ENCODE data around the gene DOCK2. TPM values are rescaled to one million over a fixed set of nuclear protein-coding genes. Genes with fewer than 3 reads are reported as not detected.

Gene DOCK2
- total RNA-seq, 1 experiment from 2014 or later = 0.42 TPM

DNA sequence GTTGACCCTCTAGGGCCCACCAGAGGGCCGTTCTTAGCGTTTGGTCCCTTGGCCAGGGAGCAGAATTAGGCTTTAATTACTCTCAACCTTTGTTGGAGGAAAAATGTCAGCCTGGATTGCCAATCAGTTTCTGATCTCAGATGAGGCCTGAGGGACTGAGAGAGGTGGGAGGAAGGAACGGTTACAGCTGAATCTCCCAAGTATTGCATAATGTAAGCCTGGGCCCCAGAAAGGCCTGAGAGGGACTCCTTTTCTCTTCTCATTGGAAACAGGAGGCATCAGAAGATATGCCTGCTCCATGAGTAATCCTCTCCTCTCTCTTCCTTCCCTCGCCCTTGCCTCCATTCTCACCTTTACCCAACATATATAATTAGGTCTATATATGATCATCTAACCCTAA, 237.5 kb downstream of the DOCK2 start:
- ChIA-PET POLR2A (no interaction called here), CTCF (interaction anchor here (0.7 kb wide), 2 partner anchors 33 to 552 kb away, joined by 3 read pairs; no protein-coding TSS in a partner anchor)
- TF ChIP-seq, protein P1, sequence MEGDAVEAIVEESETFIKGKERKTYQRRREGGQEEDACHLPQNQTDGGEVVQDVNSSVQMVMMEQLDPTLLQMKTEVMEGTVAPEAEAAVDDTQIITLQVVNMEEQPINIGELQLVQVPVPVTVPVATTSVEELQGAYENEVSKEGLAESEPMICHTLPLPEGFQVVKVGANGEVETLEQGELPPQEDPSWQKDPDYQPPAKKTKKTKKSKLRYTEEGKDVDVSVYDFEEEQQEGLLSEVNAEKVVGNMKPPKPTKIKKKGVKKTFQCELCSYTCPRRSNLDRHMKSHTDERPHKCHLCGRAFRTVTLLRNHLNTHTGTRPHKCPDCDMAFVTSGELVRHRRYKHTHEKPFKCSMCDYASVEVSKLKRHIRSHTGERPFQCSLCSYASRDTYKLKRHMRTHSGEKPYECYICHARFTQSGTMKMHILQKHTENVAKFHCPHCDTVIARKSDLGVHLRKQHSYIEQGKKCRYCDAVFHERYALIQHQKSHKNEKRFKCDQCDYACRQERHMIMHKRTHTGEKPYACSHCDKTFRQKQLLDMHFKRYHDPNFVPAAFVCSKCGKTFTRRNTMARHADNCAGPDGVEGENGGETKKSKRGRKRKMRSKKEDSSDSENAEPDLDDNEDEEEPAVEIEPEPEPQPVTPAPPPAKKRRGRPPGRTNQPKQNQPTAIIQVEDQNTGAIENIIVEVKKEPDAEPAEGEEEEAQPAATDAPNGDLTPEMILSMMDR (IDR thresholded peaks at IDR 0.05; ENCODE audit: unreplicated experiment) = no peak
- no TSS peak for BruUV-seq (replicated peaks)
- peak; percentile 21 for DNase-seq (ENCODE audit: unreplicated experiment)
- H3K36me3 Mint-ChIP-seq (ENCODE audit: insufficient read depth, unreplicated experiment) = no peaks in the 10 kb centered on the region
- H3K9me3 Mint-ChIP-seq (ENCODE audit: unreplicated experiment) = no peaks in the 10 kb centered on the region
- H3K27me3 Mint-ChIP-seq (ENCODE audit: insufficient read depth, unreplicated experiment) = no peaks in the 10 kb centered on the region
- intact Hi-C loops (cut with micrococcal nuclease) = no loop called here
- H3K27ac Mint-ChIP-seq (ENCODE audit: low read depth, unreplicated experiment) = no peak overlapping the region
- H3K4me1 Mint-ChIP-seq (ENCODE audit: insufficient read depth, unreplicated experiment) = no peaks in the 10 kb centered on the region
- H3K4me3 Mint-ChIP-seq (ENCODE audit: unreplicated experiment) = no peak overlapping the region

DNA sequence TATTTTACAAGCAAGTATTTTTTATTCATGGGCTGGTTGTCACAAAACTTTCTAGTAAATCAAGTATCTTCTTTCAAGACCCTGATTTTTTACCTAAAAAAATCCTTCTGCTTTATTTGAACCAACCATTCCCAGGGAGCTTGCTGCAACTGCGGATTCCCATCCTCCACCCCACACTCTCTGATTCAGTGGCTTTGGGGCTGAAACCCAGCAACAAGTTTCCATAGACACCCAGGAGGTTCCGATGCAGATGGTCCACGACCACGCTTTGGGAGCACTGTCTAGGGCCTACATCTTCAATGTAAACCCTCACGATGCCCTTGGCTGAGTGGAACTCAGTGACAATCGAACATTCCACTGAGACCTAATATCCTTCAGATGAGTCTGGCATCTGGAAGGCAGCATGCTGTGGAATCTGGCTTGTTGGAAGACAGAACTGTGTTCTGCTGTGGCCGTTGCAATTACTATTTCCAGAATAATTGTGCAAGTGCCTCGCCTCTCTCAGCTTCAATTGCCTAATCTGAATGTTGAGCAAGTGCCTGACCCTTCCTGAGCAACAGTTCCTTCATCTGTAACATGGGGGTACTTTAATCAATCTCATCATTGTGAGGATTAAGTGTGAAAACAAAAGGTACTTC, 238.1 kb downstream of the DOCK2 start:
- peak; percentile 66 for DNase-seq (ENCODE audit: unreplicated experiment)
- Mint-ChIP-seq H3K4me1 (ENCODE audit: insufficient read depth, unreplicated experiment) (no peaks in the 10 kb centered on the region), H3K27me3 (ENCODE audit: insufficient read depth, unreplicated experiment) (no peaks in the 10 kb centered on the region), H3K27ac (ENCODE audit: low read depth, unreplicated experiment) (no peak overlapping the region), H3K9me3 (ENCODE audit: unreplicated experiment) (no peaks in the 10 kb centered on the region), H3K4me3 (ENCODE audit: unreplicated experiment) (no peak overlapping the region), H3K36me3 (ENCODE audit: insufficient read depth, unreplicated experiment) (no peaks in the 10 kb centered on the region)
- intact Hi-C loops (cut with micrococcal nuclease) = no loop called here
- ChIA-PET CTCF (interaction anchor here (0.6 to 0.7 kb wide), 2 partner anchors 34 to 651 kb away, joined by 3 read pairs; no protein-coding TSS in a partner anchor), POLR2A (no interaction called here)
- TF ChIP-seq, protein P1 (IDR thresholded peaks at IDR 0.05; ENCODE audit: unreplicated experiment) = no peak
- no TSS peak for BruUV-seq (replicated peaks)

DNA sequence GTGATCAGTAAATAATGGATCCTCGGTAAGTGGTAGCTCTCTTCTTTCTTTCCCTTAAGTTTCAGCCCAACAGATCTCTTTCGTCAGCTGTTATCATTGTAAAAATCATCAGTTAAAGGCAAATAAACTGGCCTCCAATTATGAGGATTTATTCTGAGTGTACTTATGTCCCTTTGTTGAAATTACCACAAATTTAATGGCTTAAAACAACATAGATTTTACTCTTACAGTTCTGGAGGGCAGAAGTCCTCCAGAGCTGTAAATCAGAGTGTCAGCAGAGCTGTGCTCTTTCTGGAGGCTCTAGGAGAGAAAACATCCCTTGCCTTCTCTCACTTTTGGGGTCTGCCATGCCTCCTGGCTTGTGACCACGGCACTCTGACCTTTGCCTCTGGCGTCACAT, 238.7 kb downstream of the DOCK2 start:
- Mint-ChIP-seq H3K27ac (ENCODE audit: low read depth, unreplicated experiment) (no peak overlapping the region), H3K27me3 (ENCODE audit: insufficient read depth, unreplicated experiment) (no peaks in the 10 kb centered on the region), H3K36me3 (ENCODE audit: insufficient read depth, unreplicated experiment) (no peaks in the 10 kb centered on the region), H3K9me3 (ENCODE audit: unreplicated experiment) (no peaks in the 10 kb centered on the region), H3K4me3 (ENCODE audit: unreplicated experiment) (no peak overlapping the region), H3K4me1 (ENCODE audit: insufficient read depth, unreplicated experiment) (no peaks in the 10 kb centered on the region)
- no peak for DNase-seq (ENCODE audit: unreplicated experiment)
- CTCF ChIA-PET = interaction anchor here (0.6 kb wide), 1 partner anchor 652 kb away, joined by 3 read pairs; no protein-coding TSS in a partner anchor
- POLR2A ChIA-PET = no interaction called here
- no TSS peak for BruUV-seq (replicated peaks)
- TF ChIP-seq, protein P1 (IDR thresholded peaks at IDR 0.05; ENCODE audit: unreplicated experiment) = no peak
- intact Hi-C loops (cut with micrococcal nuclease) = no loop called here

DNA sequence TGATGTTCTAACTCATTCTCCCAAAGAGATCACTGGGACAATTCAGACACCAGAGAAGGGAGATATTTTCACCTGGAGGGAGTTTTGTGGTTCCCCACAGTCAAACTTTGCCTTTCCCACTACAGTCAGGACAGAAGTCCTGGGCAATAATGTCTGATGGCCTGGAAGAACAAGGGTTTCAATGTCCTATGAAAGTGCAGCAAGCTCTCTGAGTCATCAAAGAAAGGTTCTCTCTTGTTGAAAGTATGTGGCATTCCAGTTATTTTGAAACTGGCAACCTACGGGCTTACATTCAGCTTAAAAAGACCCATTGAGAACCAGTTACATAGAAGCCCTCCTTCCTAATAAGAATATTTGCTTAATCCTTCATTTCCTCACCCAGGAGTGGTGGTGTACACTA, 239.3 kb downstream of the DOCK2 start:
- no TSS peak for BruUV-seq (replicated peaks)
- intact Hi-C loops (cut with micrococcal nuclease) = no loop called here
- Mint-ChIP-seq H3K4me1 (ENCODE audit: insufficient read depth, unreplicated experiment) (no peaks in the 10 kb centered on the region), H3K9me3 (ENCODE audit: unreplicated experiment) (no peaks in the 10 kb centered on the region), H3K4me3 (ENCODE audit: unreplicated experiment) (no peak overlapping the region), H3K27ac (ENCODE audit: low read depth, unreplicated experiment) (no peak overlapping the region), H3K36me3 (ENCODE audit: insufficient read depth, unreplicated experiment) (no peaks in the 10 kb centered on the region), H3K27me3 (ENCODE audit: insufficient read depth, unreplicated experiment) (no peaks in the 10 kb centered on the region)
- ChIA-PET POLR2A (no interaction called here), CTCF (no interaction called here)
- DNase-seq (ENCODE audit: unreplicated experiment) = peak; percentile 35
- TF ChIP-seq, protein P1 (IDR thresholded peaks at IDR 0.05; ENCODE audit: unreplicated experiment) = no peak
